Gastroesophageal sphincter (tissue), 3 donors: ENCODE measurements around the gene KLHL2.
"Not testable (repeated sequence)": the region's sequence is repeated elsewhere in the genome, so short reads cannot be mapped to it uniquely, and the experiment has no call there.

ENCODE experiments used
- EP300 ChIP-seq: sonication (generic); formaldehyde crosslinking; IDR thresholded peaks from one replicate; pipeline ENCODE4 v1.6.1; 2017; ENCODE audit warnings: antibody characterized with exemption, mild to moderate bottlenecking
- POLR2A ChIP-seq, 2 donors: fragments of 450-650 bp; IDR thresholded peaks; one replicate each; pipeline ENCODE4 v1.6.1; 2017; ENCODE audit warnings: antibody characterized with exemption in 2 of 2, mild to moderate bottlenecking in 2 of 2, moderate library complexity in 1 of 2
- POLR2AphosphoS5 ChIP-seq: sonication (generic); formaldehyde crosslinking; IDR thresholded peaks from one replicate; pipeline ENCODE4 v1.6.1; 2017; ENCODE audit warnings: antibody characterized with exemption
- TF ChIP-seq, protein P1 (sequence below), 4 experiments: fragments of 200-600 bp in 2 of 4; fragments of 450-650 bp in 2 of 4; sonication (generic) in 1 of 4; IDR thresholded peaks; one replicate each; pipeline ENCODE4 v1.5.1; 2017 to 2019; ENCODE audit warnings: antibody characterized with exemption in 4 of 4, mild to moderate bottlenecking in 2 of 4, moderate library complexity in 2 of 4

DNA sequence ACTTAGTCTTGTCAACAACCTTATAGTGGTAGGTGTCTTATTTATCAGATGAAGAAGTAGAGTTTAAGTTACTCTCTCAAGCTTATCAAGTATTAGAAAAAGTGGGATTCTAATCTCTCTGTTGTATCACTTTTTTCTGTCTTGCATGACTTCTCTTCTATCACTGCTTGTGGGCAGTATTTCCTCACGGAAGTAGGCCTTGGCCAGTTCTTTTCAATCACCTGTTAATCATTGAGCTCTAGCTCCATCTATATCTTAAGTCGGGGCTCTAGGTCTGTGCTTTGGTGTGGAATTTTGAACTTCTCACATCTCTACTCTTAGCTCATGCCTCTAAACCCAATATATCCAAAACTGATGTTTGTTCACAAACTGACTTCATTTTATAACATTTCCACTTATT, 5.3 kb downstream of the KLHL2 start:
- TF ChIP-seq POLR2AphosphoS5; POLR2A (IDR thresholded peaks at IDR 0.05); EP300: not testable (repeated sequence)
- TF ChIP-seq, protein P1, sequence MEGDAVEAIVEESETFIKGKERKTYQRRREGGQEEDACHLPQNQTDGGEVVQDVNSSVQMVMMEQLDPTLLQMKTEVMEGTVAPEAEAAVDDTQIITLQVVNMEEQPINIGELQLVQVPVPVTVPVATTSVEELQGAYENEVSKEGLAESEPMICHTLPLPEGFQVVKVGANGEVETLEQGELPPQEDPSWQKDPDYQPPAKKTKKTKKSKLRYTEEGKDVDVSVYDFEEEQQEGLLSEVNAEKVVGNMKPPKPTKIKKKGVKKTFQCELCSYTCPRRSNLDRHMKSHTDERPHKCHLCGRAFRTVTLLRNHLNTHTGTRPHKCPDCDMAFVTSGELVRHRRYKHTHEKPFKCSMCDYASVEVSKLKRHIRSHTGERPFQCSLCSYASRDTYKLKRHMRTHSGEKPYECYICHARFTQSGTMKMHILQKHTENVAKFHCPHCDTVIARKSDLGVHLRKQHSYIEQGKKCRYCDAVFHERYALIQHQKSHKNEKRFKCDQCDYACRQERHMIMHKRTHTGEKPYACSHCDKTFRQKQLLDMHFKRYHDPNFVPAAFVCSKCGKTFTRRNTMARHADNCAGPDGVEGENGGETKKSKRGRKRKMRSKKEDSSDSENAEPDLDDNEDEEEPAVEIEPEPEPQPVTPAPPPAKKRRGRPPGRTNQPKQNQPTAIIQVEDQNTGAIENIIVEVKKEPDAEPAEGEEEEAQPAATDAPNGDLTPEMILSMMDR (IDR thresholded peaks at IDR 0.05), result not testable (repeated sequence)
